Activated naive CD8-positive, alpha-beta T cell treated with anti-CD3 and anti-CD28 coated beads for 36 hours (primary cell): ENCODE measurements around the gene GPC1. TPM values are rescaled to one million over a fixed set of nuclear protein-coding genes. Genes with fewer than 3 reads are reported as not detected.

Source experiments
- DNase-seq: peaks from one replicate; pipeline ENCODE4 v3.0.0; 2021
- H3K27ac Mint-ChIP-seq: one replicate; pipeline ENCODE4 v1.8.0; 2022; ENCODE audit warnings: mild to moderate bottlenecking, moderate library complexity, mixed read lengths
- H3K27me3 Mint-ChIP-seq: one replicate; pipeline ENCODE4 v1.8.0; 2022; ENCODE audit warnings: mild to moderate bottlenecking, mixed read lengths
- H3K36me3 Mint-ChIP-seq: one replicate; pipeline ENCODE4 v1.8.0; 2021; ENCODE audit warnings: mild to moderate bottlenecking, mixed read lengths
- H3K4me1 Mint-ChIP-seq: one replicate; pipeline ENCODE4 v1.8.0; 2021; ENCODE audit warnings: mixed read lengths
- H3K4me3 Mint-ChIP-seq: one replicate; pipeline ENCODE4 v1.8.0; 2022; ENCODE audit warnings: mild to moderate bottlenecking, moderate library complexity, mixed read lengths
- H3K9me3 Mint-ChIP-seq: one replicate; pipeline ENCODE4 v1.8.0; 2022; ENCODE audit warnings: mixed read lengths
- total RNA-seq, 2 experiments: library from RNA; stranded (reverse); gene quantifications; one replicate each; pipeline ENCODE4 v1.2.3, GENCODE V29; 2021

The GPC1 gene
- total RNA-seq, 2 experiments from 2014 or later = 0.64 to 1.3 TPM

- Mint-ChIP-seq H3K36me3 (peaks cover 4% of the 10 kb centered on the region), H3K27ac (no peak overlapping the region), H3K9me3 (peaks cover 13% of the 10 kb centered on the region), H3K27me3 (no peaks in the 10 kb centered on the region), H3K4me1 (no peaks in the 10 kb centered on the region), H3K4me3 (no peak overlapping the region)
- no peak for DNase-seq
Observed at GRCh38 chr2:240419723-240420122, 15.7 kb upstream of the GPC1 start.

DNA sequence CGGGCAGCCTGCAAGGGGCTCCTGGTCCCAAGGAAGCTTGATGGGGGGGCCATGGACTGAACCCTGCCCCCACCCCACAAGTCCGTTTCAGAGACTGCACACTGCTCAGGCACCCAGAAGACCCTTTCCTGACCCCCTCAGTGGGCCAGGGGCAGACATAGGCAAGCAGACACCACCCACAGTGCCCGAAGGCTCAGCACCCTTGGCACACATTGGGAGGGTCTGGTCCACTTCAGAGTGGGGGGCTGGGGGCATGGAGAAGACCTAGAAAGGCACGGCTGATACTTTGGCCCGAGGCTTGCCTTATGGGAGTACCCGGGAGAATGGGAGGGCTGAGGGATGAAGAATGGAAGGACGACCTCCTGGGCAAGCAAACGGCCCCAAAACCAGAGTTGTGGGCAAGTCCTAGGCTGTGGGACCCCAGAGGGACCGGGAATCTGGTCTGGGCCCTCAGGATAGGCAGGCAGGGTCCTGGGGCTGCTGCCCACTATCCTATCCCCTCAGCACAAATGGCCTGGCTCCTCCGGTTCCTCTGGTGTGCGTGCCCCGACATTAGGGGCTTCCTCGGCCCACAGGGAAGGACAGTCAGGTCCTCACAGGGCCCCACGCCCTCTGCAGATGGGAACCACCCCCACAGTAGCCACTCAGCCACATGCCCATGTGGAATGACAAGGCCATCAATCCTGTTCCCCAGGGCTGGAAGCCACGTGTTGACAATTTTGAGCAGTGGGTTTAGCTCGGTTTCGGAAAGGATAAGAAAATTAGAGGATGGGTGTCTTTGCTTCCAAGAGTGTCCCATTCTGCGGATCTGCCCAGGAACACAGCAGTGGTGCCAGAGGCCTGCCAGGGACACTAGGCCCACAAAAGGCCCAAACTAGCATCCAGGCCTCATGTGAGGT, 15.0 kb upstream of the GPC1 start:
- Mint-ChIP-seq H3K27me3 (no peaks in the 10 kb centered on the region), H3K9me3 (peaks cover 14% of the 10 kb centered on the region), H3K27ac (no peak overlapping the region), H3K4me1 (no peaks in the 10 kb centered on the region), H3K36me3 (peaks cover 4% of the 10 kb centered on the region), H3K4me3 (no peak overlapping the region)
- DNase-seq = no peak

DNA sequence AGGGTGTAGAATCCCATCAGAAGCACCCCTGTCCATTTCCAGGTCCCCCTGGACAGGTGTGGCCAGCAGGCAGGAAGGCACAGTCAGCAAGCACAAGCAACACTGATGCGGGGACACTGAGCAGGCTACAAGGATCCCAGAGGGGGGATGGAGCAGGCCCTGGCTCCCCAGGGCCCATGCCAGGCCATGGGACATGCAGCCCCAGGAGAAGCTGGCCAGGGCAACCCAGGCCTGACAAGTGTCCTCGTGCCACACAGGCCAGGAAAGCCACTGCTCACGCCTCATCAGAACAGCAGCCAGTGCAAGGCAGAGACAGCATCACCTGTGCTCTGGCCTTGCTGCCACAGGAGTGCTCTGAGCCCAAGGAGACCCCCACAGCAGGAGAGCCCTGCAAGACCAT, 14.1 kb upstream of the GPC1 start:
- DNase-seq = no peak

GRCh38 chr2:240422658-240423329, 12.7 kb upstream of the GPC1 start:
- Mint-ChIP-seq H3K4me3 (no peak overlapping the region), H3K36me3 (peaks cover 4% of the 10 kb centered on the region), H3K9me3 (peaks cover 18% of the 10 kb centered on the region), H3K27me3 (peaks cover 3% of the 10 kb centered on the region), H3K4me1 (peaks cover 1% of the 10 kb centered on the region), H3K27ac (no peak overlapping the region)
- no peak for DNase-seq

More for the DNA sequence above, 14.1 kb upstream of the GPC1 start:
- Mint-ChIP-seq H3K36me3 (peaks cover 4% of the 10 kb centered on the region), H3K4me3 (no peak overlapping the region), H3K27me3 (no peaks in the 10 kb centered on the region), H3K9me3 (peaks cover 16% of the 10 kb centered on the region), H3K27ac (no peak overlapping the region), H3K4me1 (no peaks in the 10 kb centered on the region)

- Mint-ChIP-seq H3K27me3 (peaks cover 3% of the 10 kb centered on the region), H3K9me3 (peaks cover 14% of the 10 kb centered on the region), H3K36me3 (peaks cover 4% of the 10 kb centered on the region), H3K27ac (no peak overlapping the region), H3K4me3 (no peak overlapping the region), H3K4me1 (peaks cover 11% of the 10 kb centered on the region)
- no peak for DNase-seq
Observed at GRCh38 chr2:240423788-240424191, 11.7 kb upstream of the GPC1 start.

- Mint-ChIP-seq H3K4me1 (peaks cover 12% of the 10 kb centered on the region), H3K9me3 (peaks cover 14% of the 10 kb centered on the region), H3K4me3 (no peak overlapping the region), H3K27me3 (peaks cover 3% of the 10 kb centered on the region), H3K27ac (no peak overlapping the region), H3K36me3 (peaks cover 4% of the 10 kb centered on the region)
- no peak for DNase-seq
Observed at GRCh38 chr2:240424341-240425235, 10.9 kb upstream of the GPC1 start.

DNA sequence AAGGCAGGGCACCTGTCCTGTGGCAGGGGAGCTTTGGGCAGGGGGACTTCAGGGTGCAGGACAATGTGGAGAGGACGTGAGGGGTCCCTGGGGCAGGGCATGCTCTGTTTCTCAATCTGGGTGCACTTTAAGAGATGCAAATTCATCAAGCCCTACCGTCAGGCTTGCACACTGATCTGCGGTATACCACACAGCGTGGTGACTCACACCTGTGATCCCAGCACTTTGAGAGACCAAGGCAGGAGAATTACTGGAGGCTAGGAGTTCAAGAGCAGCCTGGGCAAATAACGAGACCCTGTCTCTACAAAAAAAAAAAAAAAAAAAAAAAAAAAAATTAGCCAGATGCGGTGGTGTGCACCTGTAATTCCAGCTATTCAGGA, 10.2 kb upstream of the GPC1 start:
- H3K27ac Mint-ChIP-seq = no peak overlapping the region
- no peak overlapping the region for H3K4me3 Mint-ChIP-seq
- peaks cover 3% of the 10 kb centered on the region for H3K27me3 Mint-ChIP-seq
- peaks cover 12% of the 10 kb centered on the region for H3K4me1 Mint-ChIP-seq
- peaks cover 12% of the 10 kb centered on the region for H3K9me3 Mint-ChIP-seq
- H3K36me3 Mint-ChIP-seq = peaks cover 1% of the 10 kb centered on the region
- no peak for DNase-seq

DNA sequence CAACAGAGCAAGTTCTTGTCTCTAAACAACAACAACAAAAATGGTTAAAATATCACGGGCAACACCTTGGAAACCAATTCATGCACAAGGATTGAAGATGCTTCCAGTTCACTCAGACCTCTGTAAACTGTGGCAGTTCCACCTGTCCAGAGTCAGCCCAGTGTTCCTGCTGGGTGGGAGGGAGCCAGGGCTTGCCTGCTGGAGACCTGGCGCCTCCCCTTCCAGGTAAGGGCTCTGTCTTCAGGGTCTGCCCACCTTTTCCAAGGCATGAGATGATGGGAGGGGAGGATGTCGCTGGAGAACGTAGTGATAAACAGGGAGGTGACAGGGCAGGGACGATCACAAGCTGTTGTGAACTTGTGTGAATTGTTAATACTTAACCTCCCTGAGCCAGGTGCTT, 9.8 kb upstream of the GPC1 start:
- H3K27me3 Mint-ChIP-seq = peaks cover 3% of the 10 kb centered on the region
- no peak overlapping the region for H3K4me3 Mint-ChIP-seq
- no peak for DNase-seq
- H3K36me3 Mint-ChIP-seq = no peaks in the 10 kb centered on the region
- H3K27ac Mint-ChIP-seq = no peak overlapping the region
- H3K9me3 Mint-ChIP-seq = peaks cover 11% of the 10 kb centered on the region
- peaks cover 12% of the 10 kb centered on the region for H3K4me1 Mint-ChIP-seq

DNA sequence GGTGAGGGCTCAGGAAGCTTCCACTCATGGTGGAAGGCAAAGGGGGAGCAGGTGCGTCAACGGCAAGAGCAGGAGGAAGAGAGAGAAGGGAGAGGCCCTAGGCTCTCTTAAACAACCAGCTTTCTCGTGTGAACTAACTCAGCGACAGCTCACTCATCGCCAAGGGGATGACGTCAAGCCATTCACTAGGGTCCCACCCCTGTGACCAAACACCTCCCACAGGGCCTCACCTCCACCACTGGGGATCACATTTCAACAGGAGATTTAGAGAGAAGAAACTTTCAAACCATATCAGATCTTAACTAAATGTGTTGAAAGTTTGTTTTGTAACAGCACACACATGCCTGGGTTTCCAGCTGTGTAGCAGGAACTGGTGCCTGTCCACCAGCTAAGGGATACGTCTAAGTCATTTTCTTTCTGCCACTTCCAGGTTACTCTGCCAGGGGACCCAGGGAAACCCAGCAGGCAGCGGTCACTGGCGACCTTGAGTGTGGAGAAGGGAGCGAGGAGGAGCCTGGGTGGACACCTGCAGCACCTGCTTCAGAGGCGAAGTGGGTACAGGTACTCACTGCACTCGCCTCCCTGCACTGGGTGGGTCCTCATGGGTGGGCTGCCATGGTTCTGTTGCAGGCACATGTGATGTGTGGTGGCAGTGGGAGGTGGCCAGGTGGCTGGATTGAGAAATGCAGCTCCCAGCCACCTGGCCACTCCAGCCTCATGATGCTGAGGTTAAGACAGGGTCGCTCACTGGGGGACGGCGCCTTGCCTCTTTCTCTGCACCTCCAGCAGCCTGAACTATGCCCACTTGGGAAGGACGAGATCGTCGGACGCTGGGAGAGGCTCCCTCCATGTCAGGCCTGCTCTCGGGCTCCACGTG, 8.4 kb upstream of the GPC1 start:
- peaks cover 12% of the 10 kb centered on the region for H3K4me1 Mint-ChIP-seq
- DNase-seq = no peak
- peaks cover 11% of the 10 kb centered on the region for H3K9me3 Mint-ChIP-seq
- peaks cover 3% of the 10 kb centered on the region for H3K27me3 Mint-ChIP-seq
- H3K36me3 Mint-ChIP-seq = no peaks in the 10 kb centered on the region
- no peak overlapping the region for H3K4me3 Mint-ChIP-seq
- no peak overlapping the region for H3K27ac Mint-ChIP-seq

GRCh38 chr2:240427729-240428128, 7.7 kb upstream of the GPC1 start:
- Mint-ChIP-seq H3K27ac (no peak overlapping the region), H3K9me3 (peaks cover 5% of the 10 kb centered on the region), H3K4me1 (peaks cover 12% of the 10 kb centered on the region), H3K27me3 (peaks cover 3% of the 10 kb centered on the region), H3K4me3 (no peak overlapping the region), H3K36me3 (no peaks in the 10 kb centered on the region)
- peak; percentile 24 for DNase-seq

DNA sequence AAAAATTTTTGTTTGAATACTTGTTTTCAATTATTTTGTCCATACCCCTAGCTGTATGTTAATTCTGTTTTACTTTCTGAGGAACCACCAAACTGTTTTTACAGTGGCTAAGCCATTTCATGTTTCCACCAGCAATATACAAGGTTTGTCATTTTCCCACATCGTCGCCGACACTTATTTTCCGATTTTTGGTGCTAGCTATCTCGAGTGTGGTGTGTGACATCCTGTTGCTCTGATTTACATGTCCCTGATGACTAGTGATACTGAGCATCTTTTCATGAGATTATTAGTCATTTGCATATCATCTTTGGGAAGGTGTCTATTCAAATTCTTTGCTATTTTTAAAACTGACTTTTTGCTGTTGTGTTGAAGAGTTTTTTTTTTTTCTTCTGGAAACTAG, 7.2 kb upstream of the GPC1 start:
- Mint-ChIP-seq H3K9me3 (peaks cover 5% of the 10 kb centered on the region), H3K4me1 (peaks cover 12% of the 10 kb centered on the region), H3K36me3 (no peaks in the 10 kb centered on the region), H3K27ac (no peak overlapping the region), H3K27me3 (peaks cover 6% of the 10 kb centered on the region), H3K4me3 (no peak overlapping the region)
- DNase-seq = no peak

GRCh38 chr2:240429341-240429871, 6.1 kb upstream of the GPC1 start:
- Mint-ChIP-seq H3K36me3 (no peaks in the 10 kb centered on the region), H3K9me3 (peaks cover 5% of the 10 kb centered on the region), H3K27me3 (peaks cover 7% of the 10 kb centered on the region), H3K27ac (no peak overlapping the region), H3K4me1 (peaks cover 16% of the 10 kb centered on the region), H3K4me3 (no peak overlapping the region)
- no peak for DNase-seq

DNA sequence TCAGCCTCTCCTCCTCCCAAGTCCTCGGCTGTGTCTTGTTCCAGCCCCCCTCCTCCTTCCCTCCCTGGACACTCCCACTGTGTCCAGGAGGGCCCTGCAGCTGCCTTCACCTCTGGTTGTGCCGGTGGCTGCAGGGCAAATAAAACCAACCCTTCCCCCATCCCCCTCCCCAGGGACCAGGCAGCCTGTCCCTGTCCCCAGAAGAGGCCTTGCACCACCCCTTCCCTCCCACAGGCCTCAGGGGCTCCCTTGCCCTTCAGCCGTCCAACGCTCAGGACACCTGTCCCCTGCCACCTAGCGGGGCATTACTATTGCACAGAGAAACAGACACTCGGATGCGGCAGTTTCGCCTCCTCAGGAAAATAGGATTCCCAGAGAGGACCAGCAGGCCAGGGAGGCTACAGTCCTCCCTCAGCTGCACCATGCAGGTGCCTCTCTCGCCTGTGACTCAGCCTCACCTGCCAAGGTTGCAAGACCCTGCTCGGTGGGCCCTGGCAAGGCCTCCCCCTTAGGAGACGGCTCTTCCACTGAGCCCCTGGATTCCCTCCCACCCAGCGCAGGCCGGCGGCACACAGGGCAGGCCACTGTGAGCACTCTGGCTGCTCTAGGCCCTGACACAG, 5.5 kb upstream of the GPC1 start:
- H3K4me1 Mint-ChIP-seq = peaks cover 18% of the 10 kb centered on the region
- no peaks in the 10 kb centered on the region for H3K36me3 Mint-ChIP-seq
- H3K9me3 Mint-ChIP-seq = peaks cover 5% of the 10 kb centered on the region
- H3K4me3 Mint-ChIP-seq = no peak overlapping the region
- no peak overlapping the region for H3K27ac Mint-ChIP-seq
- H3K27me3 Mint-ChIP-seq = peaks cover 7% of the 10 kb centered on the region
- DNase-seq = no peak

GRCh38 chr2:240430595-240430994, 4.9 kb upstream of the GPC1 start:
- Mint-ChIP-seq H3K4me3 (no peak overlapping the region), H3K36me3 (no peaks in the 10 kb centered on the region), H3K27ac (no peak overlapping the region), H3K9me3 (peaks cover 3% of the 10 kb centered on the region), H3K4me1 (peaks cover 18% of the 10 kb centered on the region), H3K27me3 (peaks cover 7% of the 10 kb centered on the region)
- no peak for DNase-seq
